KMS-11 (cell line): ENCODE measurements around the gene PRSS48.

Experiments
- H2AFZ ChIP-seq: fragments of 200-600 bp; sonication (generic); 2 replicates; pipeline ENCODE4 v1.6.1; 2016; ENCODE audit warnings: antibody characterized with exemption, mixed run types, low read depth
- H3K27ac ChIP-seq: fragments of 200-600 bp; sonication (generic); 2 replicates; pipeline ENCODE4 v1.6.1; 2016; ENCODE audit warnings: mild to moderate bottlenecking, mixed run types
- H3K27me3 ChIP-seq: fragments of 200-600 bp; sonication (generic); 2 replicates; pipeline ENCODE4 v1.6.1; 2017; ENCODE audit warnings: mild to moderate bottlenecking, low read depth, mixed run types, moderate library complexity; ENCODE audit not compliant: insufficient read depth
- H3K36me3 ChIP-seq: fragments of 200-600 bp; sonication (generic); 2 replicates; pipeline ENCODE4 v1.6.1; 2017; ENCODE audit warnings: mild to moderate bottlenecking, mixed run types; ENCODE audit not compliant: insufficient read depth
- H3K4me1 ChIP-seq: fragments of 200-600 bp; sonication (generic); 2 replicates; pipeline ENCODE4 v1.6.1; 2016; ENCODE audit warnings: mild to moderate bottlenecking, low read depth, mixed run types; ENCODE audit not compliant: poor library complexity, severe bottlenecking
- H3K4me2 ChIP-seq: fragments of 200-600 bp; sonication (generic); 2 replicates; pipeline ENCODE4 v1.7.0; 2016; ENCODE audit warnings: mild to moderate bottlenecking, mixed run types
- H3K4me3 ChIP-seq: fragments of 200-600 bp; sonication (generic); IDR thresholded peaks from 2 replicates; pipeline ENCODE4 v1.6.1; 2017; ENCODE audit warnings: low read depth, low read length, mixed read lengths; ENCODE audit not compliant: insufficient read depth
- H3K79me2 ChIP-seq: fragments of 200-600 bp; sonication (generic); 2 replicates; pipeline ENCODE4 v1.6.1; 2016; ENCODE audit warnings: low read depth, mixed run types; ENCODE audit not compliant: insufficient read depth
- H3K9ac ChIP-seq: fragments of 200-600 bp; sonication (generic); 2 replicates; pipeline ENCODE4 v1.6.1; 2016; ENCODE audit warnings: mild to moderate bottlenecking, mixed run types
- H4K20me1 ChIP-seq: fragments of 200-600 bp; sonication (generic); 2 replicates; pipeline ENCODE4 v1.6.1; 2016; ENCODE audit warnings: mild to moderate bottlenecking, mixed run types; ENCODE audit not compliant: insufficient read depth
- CTCF ChIP-seq: fragments of 200-600 bp; sonication (generic); conservative IDR thresholded peaks from 2 replicates; pipeline ENCODE4 v1.6.1; 2017; ENCODE audit warnings: low read depth, mild to moderate bottlenecking, antibody characterized with exemption, low read length, moderate library complexity, mixed read lengths

PRSS48 gene

GRCh38 chr4:151329217-151330007 is 52.5 kb downstream of the PRSS48 start:
- Histone ChIP-seq H3K27me3 (no peaks in the 10 kb centered on the region), H3K4me2 (no peak overlapping the region), H2AFZ (no peak overlapping the region), H3K4me3 (no peak overlapping the region), H4K20me1 (no peaks in the 10 kb centered on the region), H3K27ac (no peak overlapping the region), H3K9ac (no peak overlapping the region), H3K36me3 (no peaks in the 10 kb centered on the region), H3K4me1 (peaks cover 29% of the 10 kb centered on the region), H3K79me2 (no peaks in the 10 kb centered on the region)
- no peak for TF ChIP-seq CTCF

GRCh38 chr4:151331276-151332042 is 54.5 kb downstream of the PRSS48 start:
- Histone ChIP-seq H3K27ac (peak overlapping the region; percentile 71), H3K27me3 (no peaks in the 10 kb centered on the region), H4K20me1 (no peaks in the 10 kb centered on the region), H3K36me3 (no peaks in the 10 kb centered on the region), H3K79me2 (no peaks in the 10 kb centered on the region), H3K4me2 (peak overlapping the region; percentile 64), H2AFZ (peak overlapping the region; percentile 14; the same call in 1 of the 2 replicates), H3K9ac (peak overlapping the region; percentile 13; the same call in 1 of the 2 replicates), H3K4me1 (peaks cover 29% of the 10 kb centered on the region), H3K4me3 (no peak overlapping the region)
- no peak for TF ChIP-seq CTCF

- no peaks in the 10 kb centered on the region for H3K79me2 ChIP-seq
- H3K4me3 ChIP-seq, result no peak overlapping the region
- H3K4me1 ChIP-seq, result no peaks in the 10 kb centered on the region
- H4K20me1 ChIP-seq, result no peaks in the 10 kb centered on the region
- H3K9ac ChIP-seq, result no peak overlapping the region
- H2AFZ ChIP-seq, result no peak overlapping the region
- H3K27me3 ChIP-seq, result no peaks in the 10 kb centered on the region
- no peak overlapping the region for H3K27ac ChIP-seq
- TF ChIP-seq CTCF, result no peak
- no peak overlapping the region for H3K4me2 ChIP-seq
- no peaks in the 10 kb centered on the region; the same call in 1 of the 2 replicates for H3K36me3 ChIP-seq
These were observed 62.5 kb downstream of the PRSS48 start for GRCh38 chr4:151339467-151339866.

DNA sequence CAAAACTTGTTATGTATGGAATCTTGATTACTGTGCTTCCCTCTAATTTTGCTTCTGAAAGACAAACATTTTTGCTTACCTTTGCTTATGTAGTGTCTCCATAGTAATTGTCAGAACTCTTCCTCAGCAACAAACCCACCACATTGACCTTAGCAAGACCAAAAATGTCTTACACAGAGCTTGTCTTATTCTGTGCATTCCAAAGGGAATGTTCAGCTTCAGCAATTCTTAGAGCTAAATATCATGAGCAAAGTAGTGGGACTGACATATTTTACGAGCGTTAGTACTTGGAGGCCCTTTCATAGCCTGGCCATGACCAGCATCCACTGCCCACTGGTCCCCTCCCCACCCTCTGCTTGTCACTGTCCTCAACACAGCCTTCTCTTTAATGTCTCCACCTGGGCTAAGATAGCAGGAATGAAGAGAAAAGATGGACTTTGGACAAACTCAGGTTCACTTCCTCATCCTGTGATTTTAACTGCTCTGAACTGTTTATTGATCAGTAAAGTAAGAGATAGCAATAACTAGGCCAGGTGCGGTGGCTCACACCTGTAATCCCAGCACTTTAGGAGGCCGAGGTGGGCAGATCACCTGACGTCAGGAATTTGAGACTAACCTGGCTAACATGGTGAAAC is 63.9 kb downstream of the PRSS48 start:
- Histone ChIP-seq H4K20me1 (no peaks in the 10 kb centered on the region), H3K79me2 (no peaks in the 10 kb centered on the region), H3K27ac (no peak overlapping the region), H3K9ac (no peak overlapping the region), H3K4me3 (no peak overlapping the region), H3K4me2 (no peak overlapping the region), H3K36me3 (no peaks in the 10 kb centered on the region; the same call in 1 of the 2 replicates), H3K27me3 (no peaks in the 10 kb centered on the region), H2AFZ (no peak overlapping the region), H3K4me1 (no peaks in the 10 kb centered on the region)
- no peak for TF ChIP-seq CTCF
